ENCODE results near the gene AFAP1L1. TPM values are rescaled to one million over a fixed set of nuclear protein-coding genes. Genes with fewer than 3 reads are reported as not detected.
"Not testable (repeated sequence)": the region's sequence is repeated elsewhere in the genome, so short reads cannot be mapped to it uniquely, and the experiment has no call there.

Gene AFAP1L1
- total RNA-seq, 1 donor from 2014 or later, result 2.3 TPM

DNA sequence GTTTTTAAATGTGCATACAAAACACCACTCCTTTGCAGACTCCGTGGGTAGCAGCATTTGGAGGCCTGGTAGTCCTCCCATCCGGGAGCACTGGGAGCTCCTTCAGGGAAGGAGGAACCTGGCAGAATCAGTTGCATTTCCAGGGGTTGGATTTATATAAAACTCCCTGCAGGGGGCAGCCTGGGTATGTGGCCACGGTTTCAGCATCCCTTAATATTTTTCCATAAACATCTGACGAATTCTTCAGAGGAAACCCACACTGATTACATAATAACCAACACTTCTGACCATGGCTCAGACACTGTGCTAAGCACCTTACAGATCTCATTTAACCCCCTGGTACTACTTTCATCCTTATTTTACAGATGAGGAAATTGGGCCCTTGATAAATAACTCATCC is 6.1 kb upstream of the AFAP1L1 start:
- Mint-ChIP-seq H3K9me3 (ENCODE audit: unreplicated experiment) (peaks cover 17% of the 10 kb centered on the region), H3K27ac (ENCODE audit: unreplicated experiment) (no peak overlapping the region), H3K4me1 (ENCODE audit: unreplicated experiment) (no peaks in the 10 kb centered on the region), H3K4me3 (ENCODE audit: unreplicated experiment) (no peak overlapping the region), H3K36me3 (ENCODE audit: unreplicated experiment) (peaks cover 2% of the 10 kb centered on the region), H3K27me3 (ENCODE audit: unreplicated experiment) (peaks cover 12% of the 10 kb centered on the region)
- no peak for DNase-seq (ENCODE audit: extremely low spot score, unreplicated experiment)
- peak; percentile 49 for TF ChIP-seq CTCF (IDR thresholded peaks at IDR 0.05)

GRCh38 chr5:149267241-149267973 is 4.3 kb upstream of the AFAP1L1 start:
- DNase-seq (ENCODE audit: extremely low spot score, unreplicated experiment), result no peak
- no peak overlapping the region for H3K27ac Mint-ChIP-seq (ENCODE audit: unreplicated experiment)
- H3K27me3 Mint-ChIP-seq (ENCODE audit: unreplicated experiment), result peaks cover 12% of the 10 kb centered on the region
- H3K4me3 Mint-ChIP-seq (ENCODE audit: unreplicated experiment), result no peak overlapping the region
- peaks cover 9% of the 10 kb centered on the region for H3K4me1 Mint-ChIP-seq (ENCODE audit: unreplicated experiment)
- peaks cover 2% of the 10 kb centered on the region for H3K36me3 Mint-ChIP-seq (ENCODE audit: unreplicated experiment)
- peaks cover 17% of the 10 kb centered on the region for H3K9me3 Mint-ChIP-seq (ENCODE audit: unreplicated experiment)
- TF ChIP-seq CTCF (IDR thresholded peaks at IDR 0.05), result no peak

DNA sequence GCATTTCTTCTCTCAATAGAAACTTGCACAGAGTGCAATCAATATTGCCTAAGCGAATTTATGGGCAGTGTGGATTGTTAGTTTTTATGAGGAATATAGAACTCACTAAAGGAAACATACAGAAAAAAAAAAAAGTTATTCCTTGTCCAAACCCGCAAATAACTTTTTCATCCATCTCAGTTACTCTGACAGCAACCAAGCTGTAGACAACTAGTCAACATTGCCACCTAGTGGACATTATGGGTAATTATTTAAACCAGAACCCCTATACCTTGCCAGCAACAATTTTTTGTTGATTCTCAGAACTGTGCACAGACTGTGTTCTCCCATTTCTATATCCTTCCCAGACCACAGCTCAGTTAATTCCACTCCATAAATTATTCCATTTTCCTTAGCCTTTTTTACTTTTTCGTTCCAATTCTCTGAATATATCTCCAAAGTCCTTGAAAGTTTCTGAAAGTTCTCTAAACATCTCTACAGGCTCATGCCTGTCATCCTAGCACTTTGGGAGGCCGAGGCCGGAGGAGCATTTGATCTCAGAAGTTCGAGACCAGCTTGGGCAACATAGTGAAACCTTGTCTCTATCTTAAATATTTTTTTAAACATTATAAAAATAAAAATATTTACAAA is 2.6 kb upstream of the AFAP1L1 start:
- Mint-ChIP-seq H3K27ac (ENCODE audit: unreplicated experiment) (no peak overlapping the region), H3K9me3 (ENCODE audit: unreplicated experiment) (peaks cover 17% of the 10 kb centered on the region), H3K4me1 (ENCODE audit: unreplicated experiment) (peaks cover 11% of the 10 kb centered on the region), H3K4me3 (ENCODE audit: unreplicated experiment) (no peak overlapping the region), H3K36me3 (ENCODE audit: unreplicated experiment) (peaks cover 2% of the 10 kb centered on the region), H3K27me3 (ENCODE audit: unreplicated experiment) (peaks cover 7% of the 10 kb centered on the region)
- peak; percentile 73 for TF ChIP-seq CTCF (IDR thresholded peaks at IDR 0.05)
- no peak for DNase-seq (ENCODE audit: extremely low spot score, unreplicated experiment)

- peaks cover 11% of the 10 kb centered on the region for H3K4me1 Mint-ChIP-seq (ENCODE audit: unreplicated experiment)
- H3K27ac Mint-ChIP-seq (ENCODE audit: unreplicated experiment), result no peak overlapping the region
- peak overlapping the region; percentile 75 for H3K4me3 Mint-ChIP-seq (ENCODE audit: unreplicated experiment)
- H3K27me3 Mint-ChIP-seq (ENCODE audit: unreplicated experiment), result no peaks in the 10 kb centered on the region
- no peak for TF ChIP-seq CTCF (IDR thresholded peaks at IDR 0.05)
- no peak for DNase-seq (ENCODE audit: extremely low spot score, unreplicated experiment)
- peaks cover 2% of the 10 kb centered on the region for H3K36me3 Mint-ChIP-seq (ENCODE audit: unreplicated experiment)
- H3K9me3 Mint-ChIP-seq (ENCODE audit: unreplicated experiment), result peaks cover 17% of the 10 kb centered on the region
Measured at GRCh38 chr5:149271195-149271715, 404 bp upstream of the AFAP1L1 start.

DNA sequence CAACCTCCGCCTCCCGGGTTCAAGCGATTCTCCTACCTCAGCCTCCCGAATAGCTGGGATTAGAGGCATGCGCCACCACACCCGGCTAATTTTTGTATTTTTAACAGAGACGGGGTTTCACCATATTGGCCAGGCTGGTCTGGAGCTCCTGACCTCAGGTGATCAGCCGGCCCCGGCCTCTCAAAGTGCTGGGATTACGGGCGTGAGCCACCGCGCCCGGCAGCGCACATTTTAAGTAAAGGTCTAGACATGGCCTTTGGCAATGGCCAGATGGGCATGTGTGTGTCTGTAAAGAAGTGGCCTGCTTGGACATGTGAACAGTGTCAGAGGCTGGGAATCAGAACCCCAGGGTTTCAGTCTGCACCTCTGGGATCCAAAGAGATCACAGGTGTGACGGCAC is 1.1 kb downstream of the AFAP1L1 start:
- DNase-seq (ENCODE audit: extremely low spot score, unreplicated experiment); H3K36me3 Mint-ChIP-seq (ENCODE audit: unreplicated experiment); H3K27me3 Mint-ChIP-seq (ENCODE audit: unreplicated experiment); H3K27ac Mint-ChIP-seq (ENCODE audit: unreplicated experiment): not testable (repeated sequence)
- peaks cover 11% of the 10 kb centered on the region for H3K4me1 Mint-ChIP-seq (ENCODE audit: unreplicated experiment)
- peak overlapping the region; percentile 90 for H3K4me3 Mint-ChIP-seq (ENCODE audit: unreplicated experiment)
- H3K9me3 Mint-ChIP-seq (ENCODE audit: unreplicated experiment), result peaks cover 15% of the 10 kb centered on the region
